Central memory CD8-positive, alpha-beta T cell (primary cell): ENCODE measurements around the gene RIMKLB.

Source experiments
- ATAC-seq: fragments of 150-1000 bp; cut with Tn5 transposase; replicated peaks from 2 replicates; pipeline ENCODE4 v1.10.0; 2022; ENCODE audit warnings: mild to moderate bottlenecking, moderate FRiP score, moderate number of reproducible peaks; ENCODE audit not compliant: poor library complexity, severe bottlenecking; ENCODE audit errors: extremely low read depth
- DNase-seq, 2 donors: peaks; one replicate each; pipeline ENCODE4 v3.0.0; 2021; ENCODE audit warnings: low spot score in 2 of 2
- H3K27ac Mint-ChIP-seq: one replicate; pipeline ENCODE4 v1.8.0; 2022; ENCODE audit warnings: low read depth, mild to moderate bottlenecking, moderate library complexity, mixed read lengths
- H3K27me3 Mint-ChIP-seq: one replicate; pipeline ENCODE4 v1.8.0; 2022; ENCODE audit warnings: mixed read lengths
- H3K36me3 Mint-ChIP-seq: one replicate; pipeline ENCODE4 v1.8.0; 2022; ENCODE audit warnings: mild to moderate bottlenecking, moderate library complexity, mixed read lengths; ENCODE audit not compliant: insufficient read depth
- H3K4me1 Mint-ChIP-seq: one replicate; pipeline ENCODE4 v1.8.0; 2022; ENCODE audit warnings: mixed read lengths
- H3K4me3 Mint-ChIP-seq: one replicate; pipeline ENCODE4 v1.8.0; 2022; ENCODE audit warnings: mild to moderate bottlenecking, moderate library complexity, mixed read lengths
- H3K9me3 Mint-ChIP-seq: one replicate; pipeline ENCODE4 v1.8.0; 2022; ENCODE audit warnings: mixed read lengths

Gene RIMKLB

GRCh38 chr12:8675591-8676036 is 22.2 kb upstream of the RIMKLB start:
- no peaks in the 10 kb centered on the region for H3K9me3 Mint-ChIP-seq
- no peak overlapping the region for H3K27ac Mint-ChIP-seq
- ATAC-seq, result no peak
- no peaks in the 10 kb centered on the region for H3K36me3 Mint-ChIP-seq
- peaks cover 4% of the 10 kb centered on the region for H3K4me1 Mint-ChIP-seq
- DNase-seq, result no peak
- H3K27me3 Mint-ChIP-seq, result no peaks in the 10 kb centered on the region
- no peak overlapping the region for H3K4me3 Mint-ChIP-seq

GRCh38 chr12:8676651-8677050 is 21.1 kb upstream of the RIMKLB start:
- no peak overlapping the region for H3K27ac Mint-ChIP-seq
- H3K27me3 Mint-ChIP-seq, result peaks cover 3% of the 10 kb centered on the region
- peaks cover 4% of the 10 kb centered on the region for H3K4me1 Mint-ChIP-seq
- H3K36me3 Mint-ChIP-seq, result no peaks in the 10 kb centered on the region
- ATAC-seq (no peak), DNase-seq (no peak)
- no peaks in the 10 kb centered on the region for H3K9me3 Mint-ChIP-seq
- H3K4me3 Mint-ChIP-seq, result no peak overlapping the region

- Mint-ChIP-seq H3K4me3 (no peak overlapping the region), H3K27me3 (peaks cover 8% of the 10 kb centered on the region), H3K36me3 (no peaks in the 10 kb centered on the region), H3K9me3 (no peaks in the 10 kb centered on the region), H3K27ac (no peak overlapping the region), H3K4me1 (peaks cover 4% of the 10 kb centered on the region)
- no peak for DNase-seq
- ATAC-seq, result no peak
Observed at GRCh38 chr12:8677362-8677761, 20.4 kb upstream of the RIMKLB start.

GRCh38 chr12:8678661-8679111 is 19.1 kb upstream of the RIMKLB start:
- H3K27me3 Mint-ChIP-seq, result peaks cover 8% of the 10 kb centered on the region
- DNase-seq, result no peak
- ATAC-seq, result no peak

GRCh38 chr12:8680533-8680932 is 17.3 kb upstream of the RIMKLB start:
- no peak for ATAC-seq
- Mint-ChIP-seq H3K27me3 (peaks cover 8% of the 10 kb centered on the region), H3K4me3 (no peak overlapping the region), H3K4me1 (peaks cover under 1% of the 10 kb centered on the region), H3K9me3 (no peaks in the 10 kb centered on the region), H3K27ac (no peak overlapping the region), H3K36me3 (no peaks in the 10 kb centered on the region)
- no peak for DNase-seq

More at GRCh38 chr12:8678661-8679111, 19.1 kb upstream of the RIMKLB start:
- H3K27ac Mint-ChIP-seq, result no peak overlapping the region
- no peak overlapping the region for H3K4me3 Mint-ChIP-seq
- H3K4me1 Mint-ChIP-seq, result peaks cover 4% of the 10 kb centered on the region
- H3K36me3 Mint-ChIP-seq, result no peaks in the 10 kb centered on the region
- H3K9me3 Mint-ChIP-seq, result no peaks in the 10 kb centered on the region

- no peak overlapping the region for H3K27ac Mint-ChIP-seq
- H3K4me3 Mint-ChIP-seq, result no peak overlapping the region
- H3K4me1 Mint-ChIP-seq, result no peaks in the 10 kb centered on the region
- H3K36me3 Mint-ChIP-seq, result no peaks in the 10 kb centered on the region
- no peaks in the 10 kb centered on the region for H3K9me3 Mint-ChIP-seq
- DNase-seq, result no peak
- H3K27me3 Mint-ChIP-seq, result peaks cover 8% of the 10 kb centered on the region
- ATAC-seq, result no peak
Observed at GRCh38 chr12:8681129-8681884, 16.5 kb upstream of the RIMKLB start.

GRCh38 chr12:8685051-8685450 is 12.7 kb upstream of the RIMKLB start:
- no peaks in the 10 kb centered on the region for H3K36me3 Mint-ChIP-seq
- H3K27ac Mint-ChIP-seq, result no peak overlapping the region
- ATAC-seq (no peak), DNase-seq (no peak)
- H3K4me3 Mint-ChIP-seq, result no peak overlapping the region
- H3K27me3 Mint-ChIP-seq, result peaks cover 8% of the 10 kb centered on the region
- no peaks in the 10 kb centered on the region for H3K9me3 Mint-ChIP-seq
- no peaks in the 10 kb centered on the region for H3K4me1 Mint-ChIP-seq

- Mint-ChIP-seq H3K36me3 (no peaks in the 10 kb centered on the region), H3K9me3 (no peaks in the 10 kb centered on the region), H3K4me1 (no peaks in the 10 kb centered on the region), H3K27me3 (no peaks in the 10 kb centered on the region), H3K4me3 (no peak overlapping the region), H3K27ac (no peak overlapping the region)
- DNase-seq, result no peak
- no peak for ATAC-seq
Observed at GRCh38 chr12:8687846-8688601, 9.8 kb upstream of the RIMKLB start.

GRCh38 chr12:8689681-8690080 is 8.1 kb upstream of the RIMKLB start:
- Mint-ChIP-seq H3K27me3 (no peaks in the 10 kb centered on the region), H3K27ac (no peak overlapping the region), H3K4me3 (no peak overlapping the region), H3K4me1 (no peaks in the 10 kb centered on the region), H3K36me3 (no peaks in the 10 kb centered on the region), H3K9me3 (no peaks in the 10 kb centered on the region)
- DNase-seq, result no peak
- ATAC-seq, result no peak

GRCh38 chr12:8692573-8692972 is 5.2 kb upstream of the RIMKLB start:
- no peak overlapping the region for H3K4me3 Mint-ChIP-seq
- ATAC-seq, result no peak

GRCh38 chr12:8695116-8695515 is 2.7 kb upstream of the RIMKLB start:
- Mint-ChIP-seq H3K4me1 (peaks cover 24% of the 10 kb centered on the region), H3K4me3 (no peak overlapping the region), H3K27me3 (no peaks in the 10 kb centered on the region), H3K9me3 (no peaks in the 10 kb centered on the region), H3K36me3 (peaks cover 12% of the 10 kb centered on the region), H3K27ac (no peak overlapping the region)
- no peak for DNase-seq
- ATAC-seq, result no peak

More at GRCh38 chr12:8692573-8692972, 5.2 kb upstream of the RIMKLB start:
- DNase-seq, result no peak
- peaks cover 3% of the 10 kb centered on the region for H3K36me3 Mint-ChIP-seq
- no peaks in the 10 kb centered on the region for H3K27me3 Mint-ChIP-seq
- no peak overlapping the region for H3K27ac Mint-ChIP-seq
- no peaks in the 10 kb centered on the region for H3K9me3 Mint-ChIP-seq
- H3K4me1 Mint-ChIP-seq, result peaks cover 9% of the 10 kb centered on the region

- peaks cover 27% of the 10 kb centered on the region for H3K4me1 Mint-ChIP-seq
Observed at GRCh38 chr12:8696442-8697090, 1.2 kb upstream of the RIMKLB start.

More at GRCh38 chr12:8696442-8697090, 1.2 kb upstream of the RIMKLB start:
- Mint-ChIP-seq H3K27ac (peak overlapping the region; percentile 73), H3K27me3 (no peaks in the 10 kb centered on the region), H3K9me3 (no peaks in the 10 kb centered on the region), H3K36me3 (peaks cover 12% of the 10 kb centered on the region), H3K4me3 (peak overlapping the region; percentile 98)
- ATAC-seq (no peak), DNase-seq (no peak)
